GM23338 (cell line): ENCODE results near the gene NDC1. TPM values are rescaled to one million over a fixed set of nuclear protein-coding genes. Genes with fewer than 3 reads are reported as not detected.

Source experiments
- ATAC-seq: fragments of 200-7000 bp; cut with Tn5 transposase; 3 replicates; pipeline ENCODE4 v1.9.1; 2020
- DNase-seq: peaks from one replicate; pipeline ENCODE4 v3.0.0-alpha.2; 2015; ENCODE audit warnings: low spot score
- H2AFZ ChIP-seq: fragments of 200-600 bp; sonication (generic); 2 replicates; pipeline ENCODE4 v1.8.0; 2016; ENCODE audit warnings: antibody characterized with exemption, mild to moderate bottlenecking, moderate library complexity
- H3F3A ChIP-seq: fragments of 200-600 bp; sonication (generic); replicated peaks from 2 replicates; pipeline ENCODE4 v1.8.0; 2017; ENCODE audit warnings: antibody characterized with exemption, mixed run types, low read depth
- H3K27ac ChIP-seq: fragments of 200-600 bp; sonication (generic); 2 replicates; pipeline ENCODE4 v1.6.1; 2016; ENCODE audit warnings: low read depth
- H3K27me3 ChIP-seq: fragments of 200-600 bp; sonication (generic); 2 replicates; pipeline ENCODE4 v1.8.0; 2016; ENCODE audit warnings: mild to moderate bottlenecking, mixed run types, moderate library complexity; ENCODE audit not compliant: insufficient read depth
- H3K36me3 ChIP-seq: fragments of 200-600 bp; sonication (generic); 2 replicates; pipeline ENCODE4 v1.8.0; 2016; ENCODE audit warnings: mild to moderate bottlenecking; ENCODE audit not compliant: insufficient read depth
- H3K4me1 ChIP-seq: fragments of 200-600 bp; sonication (generic); 2 replicates; pipeline ENCODE4 v1.8.0; 2016; ENCODE audit warnings: mild to moderate bottlenecking, moderate library complexity; ENCODE audit not compliant: insufficient read depth
- H3K4me2 ChIP-seq: fragments of 200-600 bp; sonication (generic); 2 replicates; pipeline ENCODE4 v1.7.1; 2017; ENCODE audit warnings: mixed run types
- H3K4me3 ChIP-seq: fragments of 200-600 bp; sonication (generic); 2 replicates; pipeline ENCODE4 v1.6.1; 2016; ENCODE audit warnings: mixed run types
- H3K79me2 ChIP-seq: fragments of 200-600 bp; sonication (generic); replicated peaks from 2 replicates; pipeline ENCODE4 v1.8.0; 2017; ENCODE audit warnings: mild to moderate bottlenecking; ENCODE audit not compliant: insufficient read depth
- H3K9me2 ChIP-seq: fragments of 200-600 bp; sonication (generic); 2 replicates; pipeline ENCODE4 v1.8.0; 2017; ENCODE audit not compliant: insufficient read depth
- H4K20me1 ChIP-seq: fragments of 200-600 bp; sonication (generic); replicated peaks from 2 replicates; pipeline ENCODE4 v1.8.0; 2017; ENCODE audit warnings: mild to moderate bottlenecking; ENCODE audit not compliant: insufficient read depth
- H3K27ac Mint-ChIP-seq: 2 replicates; pipeline ENCODE4 v1.8.0; 2020; ENCODE audit warnings: inconsistent platforms, mild to moderate bottlenecking, moderate library complexity, mixed read lengths
- H3K27me3 Mint-ChIP-seq: 3 replicates; pipeline ENCODE4 v1.8.0; 2022; ENCODE audit warnings: low read depth, mild to moderate bottlenecking, moderate library complexity, mixed read lengths, inconsistent platforms; ENCODE audit not compliant: insufficient read depth, poor library complexity
- H3K36me3 Mint-ChIP-seq: 3 replicates; pipeline ENCODE4 v1.8.0; 2021; ENCODE audit warnings: low read depth, mild to moderate bottlenecking, inconsistent platforms, moderate library complexity, mixed read lengths
- H3K4me1 Mint-ChIP-seq: 3 replicates; pipeline ENCODE4 v1.8.0; 2020; ENCODE audit warnings: mild to moderate bottlenecking, inconsistent platforms, mixed read lengths
- H3K4me3 Mint-ChIP-seq: 3 replicates; pipeline ENCODE4 v1.8.0; 2021; ENCODE audit warnings: moderate library complexity, mild to moderate bottlenecking, inconsistent platforms, mixed read lengths
- H3K9me3 Mint-ChIP-seq: 3 replicates; pipeline ENCODE4 v1.8.0; 2020; ENCODE audit warnings: moderate library complexity, mild to moderate bottlenecking, inconsistent platforms, mixed read lengths
- CREB1 ChIP-seq: fragments of 250-450 bp; sonication (Bioruptor Pico); IDR thresholded peaks from 2 replicates; pipeline ENCODE4 v1.5.0; 2020; ENCODE audit warnings: low read depth, mild to moderate bottlenecking, moderate library complexity
- ETS1 ChIP-seq: IDR thresholded peaks from 2 replicates; pipeline ENCODE4 v1.6.1; 2016; ENCODE audit warnings: antibody characterized with exemption
- EZH2 ChIP-seq: fragments of 200-600 bp; sonication (generic); IDR thresholded peaks from one replicate; pipeline ENCODE4 v1.8.0; 2017; ENCODE audit warnings: antibody characterized with exemption, mild to moderate bottlenecking, low read depth; ENCODE audit not compliant: unreplicated experiment
- JUNB ChIP-seq: IDR thresholded peaks from one replicate; pipeline ENCODE4 v1.6.1; 2016; ENCODE audit warnings: antibody characterized with exemption; ENCODE audit not compliant: unreplicated experiment
- POLR2AphosphoS5 ChIP-seq: IDR thresholded peaks from 2 replicates; pipeline ENCODE4 v1.6.1; 2016; ENCODE audit warnings: antibody characterized with exemption, low read depth
- STAT1 ChIP-seq: IDR thresholded peaks from one replicate; pipeline ENCODE4 v1.6.1; 2016; ENCODE audit warnings: antibody characterized with exemption; ENCODE audit not compliant: unreplicated experiment
- ZNF114 ChIP-seq: fragments of 250-450 bp; sonication (Bioruptor Pico); IDR thresholded peaks from 2 replicates; pipeline ENCODE4 v1.5.0; 2020; ENCODE audit warnings: mild to moderate bottlenecking, moderate library complexity
- ZNF331 ChIP-seq: fragments of 250-450 bp; sonication (Bioruptor Pico); IDR thresholded peaks from 2 replicates; pipeline ENCODE4 v1.5.0; 2020; ENCODE audit warnings: low read depth, mild to moderate bottlenecking, moderate library complexity
- ZNF462 ChIP-seq: fragments of 250-450 bp; sonication (Bioruptor Pico); IDR thresholded peaks from 2 replicates; pipeline ENCODE4 v1.5.0; 2020; ENCODE audit warnings: mild to moderate bottlenecking, moderate library complexity
- polyA plus RNA-seq: library from polyadenylated mRNA; unstranded; fragments of >200 nt; fragmentation: Nextera tagmentation; extraction: Ambion mirVana; gene quantifications from 2 replicates; pipeline ENCODE4 v1.2.1, GENCODE V29; 2016
- total RNA-seq: library from RNA; depleted of rRNA; stranded (reverse); fragments of >200 nt; shearing (Covaris generic); gene quantifications from 2 replicates; pipeline ENCODE4 v1.2.3, GENCODE V29; 2014

Gene NDC1
- total and polyA plus RNA-seq, 2 experiments from 2014 or later: 19.8 to 100 TPM

GRCh38 chr1:53733447-53733931 is 104.6 kb downstream of the NDC1 start:
- Histone ChIP-seq H4K20me1 (no peaks in the 10 kb centered on the region), H3F3A (no peaks in the 10 kb centered on the region; the same call in 1 of the 2 replicates), H3K27me3 (peaks cover 47% of the 10 kb centered on the region), H3K4me1 (peaks cover 9% of the 10 kb centered on the region; the same call in 1 of the 2 replicates), H3K4me3 (no peak overlapping the region), H3K27ac (no peak overlapping the region), H3K9me2 (no peaks in the 10 kb centered on the region), H3K79me2 (no peaks in the 10 kb centered on the region), H3K4me2 (no peak overlapping the region), H2AFZ (no peak overlapping the region), H3K36me3 (no peaks in the 10 kb centered on the region)
- DNase-seq (no peak), ATAC-seq (no peak)
- no peaks in the 10 kb centered on the region for H3K36me3 Mint-ChIP-seq
- no peak for TF ChIP-seq JUNB
- no peak for TF ChIP-seq CREB1
- no peak for TF ChIP-seq ETS1
- TF ChIP-seq POLR2AphosphoS5: no peak
- no peak for TF ChIP-seq ZNF114 (CRISPR knock-in tag)
- TF ChIP-seq STAT1: no peak
- TF ChIP-seq ZNF462 (CRISPR knock-in tag): no peak
- TF ChIP-seq EZH2: no peak
- no peak for TF ChIP-seq ZNF331 (CRISPR knock-in tag)
- no peak overlapping the region for H3K4me3 Mint-ChIP-seq
- H3K4me1 Mint-ChIP-seq: peaks cover 16% of the 10 kb centered on the region
- no peak overlapping the region for H3K27ac Mint-ChIP-seq
- no peaks in the 10 kb centered on the region for H3K9me3 Mint-ChIP-seq
- H3K27me3 Mint-ChIP-seq: peaks cover 41% of the 10 kb centered on the region
